ENCODE measurements around the gene SEMA4B. TPM values are rescaled to one million over a fixed set of nuclear protein-coding genes. Genes with fewer than 3 reads are reported as not detected.
"Not testable (repeated sequence)": the region's sequence is repeated elsewhere in the genome, so short reads cannot be mapped to it uniquely, and the experiment has no call there.

The SEMA4B gene, protein sequence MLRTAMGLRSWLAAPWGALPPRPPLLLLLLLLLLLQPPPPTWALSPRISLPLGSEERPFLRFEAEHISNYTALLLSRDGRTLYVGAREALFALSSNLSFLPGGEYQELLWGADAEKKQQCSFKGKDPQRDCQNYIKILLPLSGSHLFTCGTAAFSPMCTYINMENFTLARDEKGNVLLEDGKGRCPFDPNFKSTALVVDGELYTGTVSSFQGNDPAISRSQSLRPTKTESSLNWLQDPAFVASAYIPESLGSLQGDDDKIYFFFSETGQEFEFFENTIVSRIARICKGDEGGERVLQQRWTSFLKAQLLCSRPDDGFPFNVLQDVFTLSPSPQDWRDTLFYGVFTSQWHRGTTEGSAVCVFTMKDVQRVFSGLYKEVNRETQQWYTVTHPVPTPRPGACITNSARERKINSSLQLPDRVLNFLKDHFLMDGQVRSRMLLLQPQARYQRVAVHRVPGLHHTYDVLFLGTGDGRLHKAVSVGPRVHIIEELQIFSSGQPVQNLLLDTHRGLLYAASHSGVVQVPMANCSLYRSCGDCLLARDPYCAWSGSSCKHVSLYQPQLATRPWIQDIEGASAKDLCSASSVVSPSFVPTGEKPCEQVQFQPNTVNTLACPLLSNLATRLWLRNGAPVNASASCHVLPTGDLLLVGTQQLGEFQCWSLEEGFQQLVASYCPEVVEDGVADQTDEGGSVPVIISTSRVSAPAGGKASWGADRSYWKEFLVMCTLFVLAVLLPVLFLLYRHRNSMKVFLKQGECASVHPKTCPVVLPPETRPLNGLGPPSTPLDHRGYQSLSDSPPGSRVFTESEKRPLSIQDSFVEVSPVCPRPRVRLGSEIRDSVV
- 15.8 TPM for total RNA-seq
- long read RNA-seq, partial matches to known transcripts, result 12 of 14 reads
- long read RNA-seq, other reads (novel, unspliced or antisense), result 2 of 14 reads

DNA sequence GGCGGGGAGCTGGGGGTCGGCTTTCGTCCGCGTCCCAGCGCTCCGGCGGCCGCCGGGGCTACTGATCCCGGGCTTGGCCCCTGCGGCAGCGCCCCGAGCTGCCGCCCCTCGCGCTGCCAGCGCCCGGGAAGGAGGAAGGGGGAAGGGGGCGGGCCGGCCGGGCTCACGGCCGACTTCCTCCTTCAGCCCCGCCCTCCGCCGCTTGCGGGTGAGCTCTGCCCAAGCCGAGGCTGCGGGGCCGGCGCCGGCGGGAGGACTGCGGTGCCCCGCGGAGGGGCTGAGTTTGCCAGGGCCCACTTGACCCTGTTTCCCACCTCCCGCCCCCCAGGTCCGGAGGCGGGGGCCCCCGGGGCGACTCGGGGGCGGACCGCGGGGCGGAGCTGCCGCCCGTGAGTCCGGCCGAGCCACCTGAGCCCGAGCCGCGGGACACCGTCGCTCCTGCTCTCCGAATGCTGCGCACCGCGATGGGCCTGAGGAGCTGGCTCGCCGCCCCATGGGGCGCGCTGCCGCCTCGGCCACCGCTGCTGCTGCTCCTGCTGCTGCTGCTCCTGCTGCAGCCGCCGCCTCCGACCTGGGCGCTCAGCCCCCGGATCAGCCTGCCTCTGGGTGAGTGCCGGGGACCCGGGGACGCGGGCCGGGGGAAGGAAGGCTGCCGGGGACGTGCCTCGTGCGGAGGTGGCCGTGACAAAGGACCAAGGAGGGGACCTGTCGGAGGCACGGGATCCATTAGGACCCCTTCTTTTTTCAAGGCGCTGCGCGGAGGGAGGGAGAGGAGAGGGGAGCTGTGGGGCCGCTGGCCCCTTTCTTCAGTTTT is at the start of gene SEMA4B:
TSS of gene SEMA4B (plus strand) at position 201 of the 814 bp plus-strand sequence. CDS start at position 450, 249 bp downstream.
- no peak for DNase-seq (ENCODE audit: low spot score)

DNA sequence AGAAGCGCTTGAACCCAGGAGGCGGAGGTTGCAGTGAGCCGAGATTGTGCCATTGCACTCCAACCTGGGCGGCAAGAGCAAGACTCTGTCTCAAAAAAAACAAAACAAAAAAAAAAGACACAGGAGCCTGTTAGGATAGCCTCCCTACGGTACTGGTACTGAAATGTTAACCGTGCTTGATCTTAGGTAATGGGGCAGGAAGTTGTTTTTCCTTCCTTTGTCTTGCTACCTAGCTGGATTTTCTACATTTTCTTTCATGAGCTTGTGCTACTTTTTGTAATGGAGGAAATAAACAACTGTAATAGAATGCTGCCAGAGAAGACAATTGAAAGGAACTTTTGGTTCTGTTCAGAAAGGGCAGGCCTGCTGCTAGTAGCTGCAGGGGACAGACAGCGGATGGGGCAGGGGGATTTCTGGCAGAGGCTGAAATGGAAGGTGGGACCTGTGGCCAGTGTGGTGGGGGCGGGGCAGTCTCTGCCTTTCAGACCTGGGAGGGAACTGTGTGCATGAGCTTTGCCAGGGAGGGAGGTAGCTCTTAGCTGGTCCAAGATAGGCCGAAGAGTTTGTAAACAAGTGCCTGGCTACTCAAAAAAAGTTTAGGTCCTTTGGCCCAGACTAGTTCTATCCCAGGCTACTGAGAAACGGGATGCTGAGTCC is 49.0 kb upstream of the SEMA4B start:
- DNase-seq (ENCODE audit: low spot score), result no peak

DNA sequence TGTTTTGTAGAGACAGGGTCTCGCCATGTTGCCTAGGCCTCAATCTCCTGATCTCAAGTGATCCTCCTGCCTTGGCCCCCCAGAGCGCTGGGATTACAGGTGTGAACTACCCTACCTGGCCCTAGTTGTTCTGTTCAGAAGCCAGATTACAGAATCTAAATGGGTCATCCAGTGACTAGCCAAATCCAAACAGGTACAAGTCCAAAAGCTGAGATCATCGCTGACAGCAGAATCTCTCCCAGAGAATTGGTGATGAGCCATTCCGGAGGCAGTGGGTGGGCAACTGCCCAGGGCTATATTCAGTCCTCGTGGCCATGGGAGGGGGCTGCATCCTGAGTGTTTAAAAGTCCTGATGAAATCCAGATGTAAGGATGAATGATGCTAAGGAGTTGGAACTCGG is 47.5 kb upstream of the SEMA4B start:
- no peak for DNase-seq (ENCODE audit: low spot score)

DNA sequence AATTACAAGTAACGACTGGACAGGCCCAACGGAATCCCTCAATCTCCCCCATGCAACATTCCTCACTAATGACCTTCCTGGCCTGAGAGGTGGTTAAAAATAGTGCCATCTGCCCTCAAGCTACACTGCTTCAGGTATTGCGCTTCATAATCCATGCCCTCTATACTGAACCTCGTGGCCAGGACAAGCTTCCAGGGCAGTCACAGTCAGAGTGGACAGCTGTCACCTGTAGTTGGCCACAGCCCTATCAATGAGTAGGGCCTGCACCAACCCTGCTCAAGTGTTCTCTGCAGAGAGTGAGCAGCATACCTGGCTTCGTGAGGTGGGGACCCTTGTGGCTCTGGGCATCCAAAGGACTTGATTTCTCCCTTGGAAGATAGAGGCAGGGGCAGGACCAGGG is 46.9 kb upstream of the SEMA4B start:
- no peak for DNase-seq (ENCODE audit: low spot score)

DNA sequence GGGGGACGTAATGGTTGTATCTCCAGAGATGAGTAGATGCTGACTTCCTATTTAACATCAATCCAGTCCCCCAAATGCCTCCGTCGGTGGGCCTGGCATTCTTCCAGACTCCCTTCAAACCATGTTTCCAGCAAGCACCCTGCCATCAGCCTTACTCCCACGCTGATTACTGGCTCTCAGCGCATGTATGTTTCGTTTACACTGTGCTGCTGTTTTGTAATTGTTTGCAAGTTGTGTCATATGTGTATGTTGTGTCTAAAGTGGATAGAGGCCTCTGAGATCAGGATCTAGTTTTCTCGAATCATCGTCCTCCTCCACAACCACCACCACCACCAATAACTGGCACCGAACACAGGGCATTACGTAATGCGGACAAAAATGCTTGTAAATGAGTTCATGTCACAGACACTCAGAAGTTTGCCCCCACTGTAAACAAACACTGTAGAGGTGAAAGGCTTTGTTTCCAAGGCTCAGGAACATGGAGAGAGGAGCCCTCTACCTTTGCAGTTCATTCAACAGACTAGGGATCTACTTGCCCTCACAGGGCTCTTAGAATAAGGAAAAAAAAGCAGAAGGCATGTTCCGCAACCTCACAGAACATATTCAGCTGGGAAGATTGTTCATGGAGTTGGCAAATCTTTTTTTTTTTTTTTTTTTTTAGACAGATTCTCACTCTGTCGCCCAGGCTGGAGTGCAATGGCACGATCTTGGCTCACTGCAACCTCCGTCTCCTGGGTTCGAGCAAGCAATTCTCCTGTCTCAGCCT is 46.1 kb upstream of the SEMA4B start:
- DNase-seq (ENCODE audit: low spot score), result no peak

DNA sequence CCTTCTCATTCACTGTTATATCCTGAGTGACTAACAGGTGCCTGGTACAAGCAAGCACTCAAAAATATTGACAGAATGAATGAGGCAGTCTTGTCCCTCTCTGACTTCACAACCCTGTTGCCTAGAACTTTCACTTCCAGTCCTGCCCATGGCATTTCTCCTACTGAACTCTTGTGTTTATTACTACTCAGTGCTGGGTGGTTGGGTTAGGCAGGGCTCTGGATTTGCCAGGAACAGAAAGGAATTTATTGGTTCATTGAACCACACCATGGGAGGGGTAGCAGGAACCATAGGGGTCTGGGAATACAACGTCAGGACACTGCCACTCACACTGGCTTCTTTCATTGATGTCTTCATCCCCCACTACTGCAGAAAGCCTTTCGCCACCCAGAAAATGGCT is 41.9 kb upstream of the SEMA4B start:
- DNase-seq (ENCODE audit: low spot score), result no peak

DNA sequence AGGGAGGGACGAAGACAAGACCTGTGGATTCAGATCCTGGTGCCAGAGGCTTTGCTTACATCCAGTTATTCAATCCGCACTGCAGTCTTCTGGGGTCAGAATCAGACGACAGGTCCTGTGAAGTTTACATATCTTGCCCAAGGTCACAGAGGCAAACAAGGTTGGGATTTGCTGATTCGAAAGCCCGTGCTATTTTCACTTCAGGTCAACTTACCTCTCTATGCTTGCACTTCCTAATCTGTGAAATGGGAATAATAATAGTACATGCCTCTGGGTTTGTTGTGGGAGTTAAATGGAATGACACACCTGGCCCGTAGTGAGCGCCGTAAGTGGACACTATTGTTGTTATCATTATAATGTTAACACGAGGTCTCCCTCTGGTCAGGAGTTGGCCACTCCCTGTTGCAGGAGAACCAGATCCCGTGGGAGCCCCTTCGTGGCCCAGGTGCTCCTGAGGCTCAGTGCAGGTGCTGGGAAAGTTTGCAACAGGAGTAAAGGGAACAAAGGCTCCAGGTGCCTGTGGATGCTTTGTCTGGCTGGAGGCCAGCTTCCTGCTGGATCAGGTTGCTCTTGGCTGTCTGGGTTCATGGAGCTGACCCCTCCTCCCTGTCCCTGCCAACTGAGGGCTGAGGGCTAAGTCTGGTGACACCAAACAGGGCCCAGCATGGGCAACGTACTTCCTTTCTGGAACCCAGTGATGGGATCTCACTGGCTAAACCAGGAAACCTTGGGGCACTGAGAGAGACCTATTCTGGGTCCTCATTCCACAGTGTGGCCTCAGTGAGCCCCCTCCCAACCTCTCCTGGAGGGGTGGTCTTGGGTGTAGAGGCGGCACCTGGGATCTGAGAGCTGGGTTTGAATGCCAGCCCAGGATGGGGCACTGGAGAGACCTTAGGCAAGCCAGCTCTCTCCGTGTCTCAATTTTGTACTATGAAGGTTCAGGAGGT is 40.1 kb upstream of the SEMA4B start:
- no peak for DNase-seq (ENCODE audit: low spot score)

DNA sequence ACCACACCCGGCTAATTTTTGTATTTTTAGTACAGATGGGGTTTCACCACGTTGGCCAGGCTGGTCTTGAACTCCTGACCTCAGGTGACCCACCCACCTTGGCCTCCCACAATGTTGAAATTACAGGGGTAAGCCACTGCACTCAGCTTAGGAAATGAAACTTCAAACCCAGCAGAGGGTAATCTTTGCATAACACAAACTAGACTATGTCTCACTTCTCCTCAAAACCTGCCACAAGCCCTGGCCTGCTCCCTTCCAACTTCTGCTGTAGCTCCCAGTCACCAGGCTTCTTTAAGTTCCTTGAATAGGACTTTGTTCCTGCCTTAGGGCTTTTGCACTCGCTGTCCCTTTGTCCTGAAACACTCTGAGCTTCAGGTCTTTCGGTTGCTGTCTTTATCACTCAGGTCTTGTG is 39.2 kb upstream of the SEMA4B start:
- no peak for DNase-seq (ENCODE audit: low spot score)

DNA sequence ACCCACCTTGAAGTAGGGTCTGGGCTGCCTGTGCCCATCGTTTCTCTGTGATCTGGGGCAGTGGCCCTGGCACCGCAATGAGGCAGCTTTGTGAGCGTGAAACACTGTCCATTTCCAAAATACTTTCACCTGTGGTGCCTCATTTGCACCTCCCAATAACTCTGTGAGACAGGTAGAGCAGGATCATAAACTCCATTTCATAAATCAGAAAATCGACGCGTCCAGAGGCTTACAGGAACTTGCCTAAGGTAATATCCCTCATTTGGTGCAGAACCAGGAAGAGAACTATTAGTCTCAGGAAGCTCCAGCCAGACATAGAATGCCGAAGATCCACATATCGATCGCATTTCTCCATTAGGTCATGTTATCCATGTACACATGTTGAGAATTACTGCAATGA is 38.2 kb upstream of the SEMA4B start:
- DNase-seq (ENCODE audit: low spot score), result no peak

DNA sequence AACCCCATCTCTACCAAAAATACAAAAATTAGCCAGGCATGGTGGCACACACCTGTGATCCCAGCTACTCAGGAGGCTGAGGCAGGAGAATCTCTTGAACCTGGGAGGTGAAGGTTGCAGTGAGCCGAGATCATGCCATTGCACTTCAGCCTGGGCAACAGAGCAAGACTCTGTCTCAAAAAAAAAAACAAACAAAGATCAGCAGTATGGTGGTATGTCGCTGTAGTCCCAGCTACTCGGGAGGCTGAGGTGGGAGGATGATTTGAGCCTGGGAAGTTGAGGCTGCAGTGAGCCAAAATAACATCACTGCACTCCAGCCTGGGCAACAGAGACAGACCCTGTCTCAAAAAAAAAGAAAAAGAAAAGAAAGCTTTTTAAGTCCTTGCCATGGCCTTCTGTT is 36.9 kb upstream of the SEMA4B start:
- not testable (repeated sequence) for DNase-seq (ENCODE audit: low spot score)

DNA sequence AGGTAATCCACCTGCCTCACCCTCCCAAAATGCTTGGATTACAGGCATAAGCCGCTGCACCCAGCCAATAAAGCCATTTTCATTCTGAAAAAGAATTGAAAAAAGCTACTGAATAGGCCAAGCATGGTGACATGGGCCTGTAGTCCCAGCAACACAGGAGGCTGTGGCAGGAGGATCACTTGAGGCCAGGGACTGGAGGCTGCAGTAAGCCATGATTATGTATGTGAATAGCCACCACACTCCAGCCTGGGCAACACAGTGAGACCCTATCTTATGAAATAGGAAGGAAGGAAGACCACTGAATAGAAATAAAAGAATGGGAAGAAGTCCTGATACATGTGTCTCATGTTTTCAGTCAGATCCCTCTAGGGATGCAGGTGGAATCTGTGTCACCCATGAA is 36.0 kb upstream of the SEMA4B start:
- no peak for DNase-seq (ENCODE audit: low spot score)

DNA sequence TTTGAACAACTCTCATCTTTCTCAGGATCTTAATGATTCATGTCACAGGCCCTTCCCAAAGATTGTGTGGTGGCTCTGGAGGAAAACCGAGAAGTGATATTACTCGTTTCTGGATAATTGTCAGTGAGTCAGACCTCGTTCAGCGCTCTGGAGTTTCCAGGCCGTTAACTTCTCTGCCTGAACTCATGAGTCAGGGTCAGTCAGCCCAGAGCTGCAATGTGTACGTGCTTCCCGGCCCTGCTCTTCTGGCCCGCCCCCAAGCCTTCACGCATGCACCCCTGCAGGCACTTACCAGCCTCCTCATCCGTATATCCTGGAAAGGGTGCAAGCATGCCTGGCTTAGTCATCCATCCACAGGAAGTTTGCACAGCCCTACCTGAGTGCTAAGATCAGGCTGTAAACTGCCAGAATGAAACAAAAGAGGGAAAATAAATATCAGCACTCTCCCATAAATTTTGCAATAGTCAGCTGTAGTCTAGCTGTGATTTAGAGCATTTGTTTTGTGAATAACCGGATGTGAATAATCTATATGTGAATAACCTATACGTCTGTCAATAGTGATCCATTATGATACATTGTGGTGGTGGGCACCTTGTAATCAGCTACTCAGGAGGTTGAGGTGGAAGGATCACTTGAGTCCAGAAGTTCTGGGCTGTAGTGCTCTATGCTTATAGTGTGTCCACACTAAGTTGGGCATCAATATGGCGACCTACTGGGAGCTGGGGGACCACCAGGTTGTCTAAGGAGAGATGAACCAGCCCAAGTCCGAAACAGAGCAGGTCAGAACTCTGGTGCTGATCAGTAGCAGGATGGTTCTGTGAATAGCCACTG is 35.3 kb upstream of the SEMA4B start:
- no peak for DNase-seq (ENCODE audit: low spot score)

DNA sequence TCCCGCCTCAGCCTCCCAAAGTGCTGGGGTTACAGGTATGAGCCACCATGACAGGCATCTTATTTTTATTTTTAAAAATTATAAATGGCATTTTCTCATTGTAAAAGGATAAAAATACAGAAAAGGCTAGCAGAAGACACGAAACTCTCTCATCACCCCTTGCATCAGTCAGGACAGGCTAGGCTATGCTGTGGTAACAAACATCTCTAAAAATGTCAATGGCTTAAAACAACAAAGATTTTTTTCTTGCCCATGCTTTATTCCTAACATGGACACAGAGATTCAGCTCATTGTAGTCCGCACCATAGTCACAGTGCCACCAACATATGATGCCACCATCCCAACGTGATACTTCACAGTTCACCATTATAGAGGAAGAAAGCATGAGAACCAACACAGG is 34.0 kb upstream of the SEMA4B start:
- DNase-seq (ENCODE audit: low spot score), result no peak

DNA sequence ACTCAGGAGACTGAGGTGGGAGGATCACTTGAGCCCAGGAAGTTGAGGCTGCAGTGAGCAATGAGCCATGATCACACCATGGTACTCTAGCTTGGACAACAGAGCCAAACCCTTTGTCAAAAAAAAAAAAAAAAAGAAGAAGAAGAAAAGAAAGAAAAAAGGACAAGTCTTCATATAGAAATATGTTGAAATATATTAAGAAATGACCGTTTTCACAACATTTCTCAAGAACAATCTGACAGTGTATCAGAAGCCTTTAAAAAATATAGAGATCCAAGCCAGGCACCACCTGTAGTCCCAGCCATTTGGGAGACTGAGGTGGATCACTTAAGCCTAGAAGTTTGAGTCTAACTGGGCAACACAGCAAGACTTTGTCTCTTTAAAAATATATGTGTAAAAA is 29.5 kb upstream of the SEMA4B start:
- DNase-seq (ENCODE audit: low spot score), result no peak

DNA sequence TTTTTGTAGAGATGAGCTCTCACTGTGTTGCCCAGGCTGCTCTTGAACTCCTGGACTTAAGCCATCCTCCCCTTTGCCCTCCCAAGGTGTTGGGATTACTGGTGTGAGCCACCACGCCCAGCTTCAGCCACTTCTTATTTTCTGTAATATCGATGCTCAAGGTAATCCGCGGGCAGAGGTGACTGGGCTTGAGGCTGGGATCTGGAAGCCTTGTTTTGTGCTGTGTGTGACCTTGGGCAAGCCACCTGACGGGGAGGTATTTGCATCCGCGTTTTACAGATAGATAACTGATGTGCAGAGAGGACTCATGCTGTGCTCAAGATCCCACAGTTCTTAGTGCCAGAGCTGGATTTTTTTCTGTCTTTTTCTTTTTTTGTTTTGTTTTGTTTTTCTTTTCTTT is 27.8 kb upstream of the SEMA4B start:
- DNase-seq (ENCODE audit: low spot score), result no peak

DNA sequence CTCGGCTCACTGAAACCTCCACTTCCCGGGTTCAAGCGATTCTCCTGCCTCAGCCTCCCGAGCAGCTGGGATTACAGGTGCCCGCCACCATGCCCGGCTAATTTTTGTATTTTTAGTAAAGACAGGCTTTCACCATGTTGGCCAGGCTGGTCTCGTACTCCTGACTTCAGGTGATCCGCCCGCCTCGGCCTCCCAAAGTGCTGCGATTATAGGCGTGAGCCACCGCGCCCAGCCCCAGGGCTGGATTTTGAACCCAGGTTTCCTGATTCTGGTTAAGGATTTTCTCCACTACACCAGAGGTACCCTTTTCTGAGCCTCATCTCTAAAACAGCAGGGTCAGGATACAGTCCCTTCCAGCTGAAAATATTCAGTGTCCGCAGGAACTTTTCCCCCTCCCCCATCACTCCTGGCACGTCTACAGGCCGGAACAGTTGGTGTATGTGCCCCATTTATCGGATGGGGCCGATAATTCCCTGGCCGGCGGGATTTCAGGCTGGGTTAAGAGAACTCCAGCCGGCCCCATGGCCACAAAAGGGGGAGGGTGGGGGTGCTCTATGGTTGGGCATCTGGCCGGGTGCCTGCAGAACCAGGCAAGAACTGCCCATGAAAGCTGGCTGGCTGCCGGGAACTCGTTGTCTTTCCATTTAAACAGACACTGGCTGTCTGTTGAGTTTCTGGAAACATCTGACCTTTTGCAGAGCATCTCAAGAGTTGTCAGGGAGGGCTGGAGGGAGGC is 26.8 kb upstream of the SEMA4B start:
- DNase-seq (ENCODE audit: low spot score), result no peak

DNA sequence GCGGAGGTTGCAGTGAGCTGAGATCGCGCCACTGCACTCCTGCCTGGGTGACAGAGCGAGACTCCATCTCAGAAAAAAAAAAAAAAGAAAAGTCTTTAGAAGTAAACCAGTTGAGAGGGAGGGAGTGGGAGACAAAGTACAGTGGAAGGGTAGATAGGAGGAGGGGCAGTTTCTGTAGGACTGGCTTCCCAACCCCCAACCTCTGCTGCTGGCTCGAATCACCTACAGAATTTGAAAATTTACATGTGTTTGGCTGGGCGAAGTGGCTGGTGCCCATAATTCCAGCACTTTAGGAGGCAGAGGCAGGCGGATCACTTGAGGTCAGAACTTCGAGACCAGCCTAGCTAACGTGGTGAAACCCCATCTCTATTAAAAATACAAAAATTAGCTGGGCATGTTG is 24.1 kb upstream of the SEMA4B start:
- no peak for DNase-seq (ENCODE audit: low spot score)
